GM18870 (cell line): ENCODE measurements around the gene HUNK.

Source experiments
- ATAC-seq: cut with Tn5 transposase; IDR thresholded peaks from one replicate; pipeline ENCODE4 v1.9.1; 2021; ENCODE audit warnings: moderate library complexity; ENCODE audit not compliant: unreplicated experiment

The HUNK gene

DNA sequence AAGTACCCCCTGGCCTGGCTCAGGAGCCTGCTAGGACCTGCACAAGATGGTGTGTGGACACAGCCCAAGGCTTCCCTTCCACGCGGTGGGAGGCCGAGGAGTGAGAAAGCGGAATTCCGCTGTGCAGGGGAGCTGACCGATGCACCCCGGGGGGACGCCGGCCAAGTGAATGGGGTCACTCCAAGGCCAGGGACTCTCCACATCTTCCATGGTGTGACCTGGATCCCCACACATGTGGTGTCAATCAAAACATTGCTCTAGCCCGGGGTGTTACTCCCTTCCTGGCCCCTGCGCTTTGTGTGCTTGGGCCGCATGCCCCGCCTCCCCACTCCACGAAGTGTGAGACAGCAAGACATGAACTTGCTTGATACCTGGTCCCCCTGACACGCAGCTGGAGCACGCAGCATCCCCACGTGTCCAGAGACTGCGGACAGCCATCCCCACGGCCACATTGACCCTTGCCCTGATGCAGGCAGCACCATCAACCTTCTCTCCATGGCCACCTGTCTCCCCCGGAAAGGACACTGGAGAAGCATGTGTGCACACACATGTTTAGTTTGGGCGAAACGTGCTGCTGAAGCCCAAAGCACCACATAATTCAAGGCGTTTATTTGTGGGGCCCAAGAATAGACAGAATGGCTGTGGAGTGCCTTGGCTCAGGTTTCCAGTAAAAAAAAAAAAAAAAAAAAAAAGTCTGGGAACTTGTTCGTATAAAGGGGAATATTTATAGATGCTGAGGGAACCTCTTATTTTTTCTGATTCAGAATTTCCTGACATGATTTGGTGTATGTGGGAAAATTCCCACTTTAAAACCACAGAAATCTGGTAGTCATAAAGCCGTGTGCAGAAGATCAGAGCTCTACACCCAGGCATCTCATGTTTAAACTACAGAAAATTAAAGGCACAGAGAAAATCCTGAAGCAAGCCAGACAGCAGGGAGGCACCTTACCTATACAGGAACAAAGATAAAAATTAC, 171.7 kb downstream of the HUNK start:
- ATAC-seq = no peak

DNA sequence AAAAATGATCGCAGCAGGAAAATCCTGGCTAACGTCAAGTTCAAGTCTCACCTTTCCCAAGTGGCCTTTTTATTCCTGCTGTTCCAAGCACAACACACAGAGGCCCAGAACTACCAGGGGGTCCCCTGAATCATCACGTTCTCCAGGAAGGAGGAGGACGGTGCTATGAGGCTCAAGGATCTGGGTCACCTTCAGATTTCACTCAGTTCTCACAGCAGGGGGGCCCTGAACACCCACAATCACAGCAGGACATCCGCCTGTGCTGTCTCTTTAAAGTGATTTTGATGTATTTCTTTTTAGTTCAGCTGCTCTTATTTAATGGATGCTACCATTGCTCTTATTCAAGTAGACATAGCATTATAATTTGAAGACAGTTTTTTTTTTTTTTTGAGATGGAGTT, 173.4 kb downstream of the HUNK start:
- ATAC-seq = no peak

GRCh38 chr21:32048353-32048752, 175.5 kb downstream of the HUNK start:
- no peak for ATAC-seq
